Measurements from ENCODE around the gene DMD. TPM values are rescaled to one million over a fixed set of nuclear protein-coding genes. Genes with fewer than 3 reads are reported as not detected.

The DMD gene
- total and polyA plus RNA-seq, 5 experiments from 2014 or later: 0.26 to 0.91 TPM; not detected in 3

- peaks cover 0 to 5% (median 0%) of the 10 kb centered on the region in 9 donors for H3K9me3 Mint-ChIP-seq
- ATAC-seq (no peak), DNase-seq (no peak)
- H3K27me3 Mint-ChIP-seq: no peaks in the 10 kb centered on the region
- POLR2A ChIA-PET: no interaction called here
- H3K36me3 Mint-ChIP-seq: no peaks in the 10 kb centered on the region
- H3K4me3 Mint-ChIP-seq: no peak overlapping the region
- H3K27ac Mint-ChIP-seq: no peak overlapping the region
- no peaks in the 10 kb centered on the region for H3K4me1 Mint-ChIP-seq
Measured at GRCh38 chrX:33065415-33065814, 145.9 kb downstream of the DMD start.

GRCh38 chrX:33062041-33062440, 149.3 kb downstream of the DMD start:
- Mint-ChIP-seq H3K4me3 (no peak overlapping the region), H3K4me1 (no peaks in the 10 kb centered on the region), H3K27ac (no peak overlapping the region), H3K36me3 (no peaks in the 10 kb centered on the region), H3K9me3 (peaks cover 0 to 5% (median 0%) of the 10 kb centered on the region in 9 donors), H3K27me3 (no peaks in the 10 kb centered on the region)
- POLR2A ChIA-PET: no interaction called here
- DNase-seq: no peak
- no peak for ATAC-seq

- Mint-ChIP-seq H3K27ac (no peak overlapping the region), H3K4me1 (no peaks in the 10 kb centered on the region), H3K27me3 (no peaks in the 10 kb centered on the region), H3K36me3 (no peaks in the 10 kb centered on the region), H3K9me3 (peaks cover 0 to 24% (median 0%) of the 10 kb centered on the region in 9 donors), H3K4me3 (no peak overlapping the region)
- ATAC-seq (no peak), DNase-seq (no peak)
- POLR2A ChIA-PET: no interaction called here
Measured at GRCh38 chrX:33053001-33053400, 158.3 kb downstream of the DMD start.

- Mint-ChIP-seq H3K36me3 (no peaks in the 10 kb centered on the region), H3K4me3 (no peak overlapping the region), H3K4me1 (no peaks in the 10 kb centered on the region), H3K27ac (no peak overlapping the region), H3K9me3 (peaks cover 0 to 7% (median 0%) of the 10 kb centered on the region in 9 donors), H3K27me3 (no peaks in the 10 kb centered on the region)
- POLR2A ChIA-PET: no interaction called here
- ATAC-seq: no peak
- DNase-seq: no peak
Measured at GRCh38 chrX:33045882-33046281, 165.5 kb downstream of the DMD start.

- Mint-ChIP-seq H3K4me3 (no peak overlapping the region), H3K27me3 (no peaks in the 10 kb centered on the region), H3K27ac (no peak overlapping the region), H3K36me3 (no peaks in the 10 kb centered on the region), H3K9me3 (peaks cover 0 to 7% (median 0%) of the 10 kb centered on the region in 9 donors), H3K4me1 (no peaks in the 10 kb centered on the region)
- DNase-seq (no peak), ATAC-seq (no peak)
- POLR2A ChIA-PET: no interaction called here
Measured at GRCh38 chrX:33045245-33045644, 166.1 kb downstream of the DMD start.

GRCh38 chrX:33041141-33041540, 170.2 kb downstream of the DMD start:
- H3K36me3 Mint-ChIP-seq: peaks cover 0 to 4% (median 0%) of the 10 kb centered on the region in 3 donors
- H3K4me3 Mint-ChIP-seq: peak overlapping the region in 1 of 10 donors; percentile 1
- no peaks in the 10 kb centered on the region for H3K27me3 Mint-ChIP-seq
- no peak overlapping the region for H3K27ac Mint-ChIP-seq
- ATAC-seq (peak in 1 of 2 donors; percentile 50), DNase-seq (no peak)
- peaks cover 0 to 4% (median 0%) of the 10 kb centered on the region in 9 donors for H3K9me3 Mint-ChIP-seq
- H3K4me1 Mint-ChIP-seq: no peaks in the 10 kb centered on the region
- POLR2A ChIA-PET: no interaction called here

- POLR2A ChIA-PET: no interaction called here
- Mint-ChIP-seq H3K9me3 (peaks cover 0 to under 1% (median 0%) of the 10 kb centered on the region in 9 donors), H3K27ac (no peak overlapping the region), H3K4me3 (no peak overlapping the region), H3K4me1 (no peaks in the 10 kb centered on the region), H3K27me3 (no peaks in the 10 kb centered on the region), H3K36me3 (no peaks in the 10 kb centered on the region)
- DNase-seq (no peak), ATAC-seq (no peak)
Measured at GRCh38 chrX:33032700-33033099, 178.6 kb downstream of the DMD start.

- H3K36me3 Mint-ChIP-seq: no peaks in the 10 kb centered on the region
- DNase-seq: no peak
- H3K27ac Mint-ChIP-seq: no peak overlapping the region
- no peaks in the 10 kb centered on the region for H3K4me1 Mint-ChIP-seq
- ATAC-seq: no peak
- no peak overlapping the region for H3K4me3 Mint-ChIP-seq
- POLR2A ChIA-PET: no interaction called here
- peaks cover 0 to 8% (median 0%) of the 10 kb centered on the region in 9 donors for H3K9me3 Mint-ChIP-seq
- no peaks in the 10 kb centered on the region for H3K27me3 Mint-ChIP-seq
Measured at GRCh38 chrX:33014949-33015348, 196.4 kb downstream of the DMD start.

- Mint-ChIP-seq H3K4me1 (no peaks in the 10 kb centered on the region), H3K27ac (no peak overlapping the region), H3K4me3 (no peak overlapping the region), H3K27me3 (no peaks in the 10 kb centered on the region), H3K9me3 (peaks cover 0 to 8% (median 0%) of the 10 kb centered on the region in 9 donors), H3K36me3 (no peaks in the 10 kb centered on the region)
- no peak for DNase-seq
- POLR2A ChIA-PET: no interaction called here
- no peak for ATAC-seq
Measured at GRCh38 chrX:33014086-33014485, 197.3 kb downstream of the DMD start.

GRCh38 chrX:33001107-33001506, 210.2 kb downstream of the DMD start:
- POLR2A ChIA-PET: no interaction called here
- H3K27me3 Mint-ChIP-seq: no peaks in the 10 kb centered on the region
- DNase-seq (no peak), ATAC-seq (no peak)
- no peak overlapping the region for H3K4me3 Mint-ChIP-seq
- H3K9me3 Mint-ChIP-seq: peaks cover 0 to 5% (median 0%) of the 10 kb centered on the region in 9 donors
- H3K4me1 Mint-ChIP-seq: no peaks in the 10 kb centered on the region
- H3K36me3 Mint-ChIP-seq: no peaks in the 10 kb centered on the region
- no peak overlapping the region for H3K27ac Mint-ChIP-seq

GRCh38 chrX:32998776-32999175, 212.6 kb downstream of the DMD start:
- H3K4me1 Mint-ChIP-seq: no peaks in the 10 kb centered on the region
- H3K36me3 Mint-ChIP-seq: no peaks in the 10 kb centered on the region
- H3K9me3 Mint-ChIP-seq: peaks cover 0 to 5% (median 0%) of the 10 kb centered on the region in 9 donors
- H3K27me3 Mint-ChIP-seq: no peaks in the 10 kb centered on the region
- no peak for DNase-seq
- H3K4me3 Mint-ChIP-seq: no peak overlapping the region
- no peak overlapping the region for H3K27ac Mint-ChIP-seq
- POLR2A ChIA-PET: no interaction called here
- no peak for ATAC-seq

GRCh38 chrX:32995427-32995826, 215.9 kb downstream of the DMD start:
- Mint-ChIP-seq H3K27me3 (no peaks in the 10 kb centered on the region), H3K36me3 (no peaks in the 10 kb centered on the region), H3K4me3 (no peak overlapping the region), H3K9me3 (peaks cover 0 to 5% (median 0%) of the 10 kb centered on the region in 9 donors), H3K4me1 (no peaks in the 10 kb centered on the region), H3K27ac (no peak overlapping the region)
- POLR2A ChIA-PET: no interaction called here
- DNase-seq (no peak), ATAC-seq (no peak)

GRCh38 chrX:32987142-32987541, 224.2 kb downstream of the DMD start:
- Mint-ChIP-seq H3K27me3 (no peaks in the 10 kb centered on the region), H3K4me1 (no peaks in the 10 kb centered on the region), H3K4me3 (no peak overlapping the region), H3K27ac (no peak overlapping the region), H3K9me3 (no peaks in the 10 kb centered on the region), H3K36me3 (no peaks in the 10 kb centered on the region)
- DNase-seq (no peak), ATAC-seq (no peak)
- POLR2A ChIA-PET: no interaction called here

GRCh38 chrX:32985544-32985943, 225.8 kb downstream of the DMD start:
- H3K9me3 Mint-ChIP-seq: peaks cover 0 to 3% (median 0%) of the 10 kb centered on the region in 9 donors
- no peaks in the 10 kb centered on the region for H3K36me3 Mint-ChIP-seq
- POLR2A ChIA-PET: no interaction called here
- H3K4me1 Mint-ChIP-seq: no peaks in the 10 kb centered on the region
- no peak overlapping the region for H3K4me3 Mint-ChIP-seq
- DNase-seq (no peak), ATAC-seq (no peak)
- no peak overlapping the region for H3K27ac Mint-ChIP-seq
- no peaks in the 10 kb centered on the region for H3K27me3 Mint-ChIP-seq

Measured in naive thymus-derived CD8-positive, alpha-beta T cell (primary cell).